Measurements from ENCODE around the gene EML4. TPM values are rescaled to one million over a fixed set of nuclear protein-coding genes. Genes with fewer than 3 reads are reported as not detected.
"Not testable (repeated sequence)": the region's sequence is repeated elsewhere in the genome, so short reads cannot be mapped to it uniquely, and the experiment has no call there.

Gene EML4
- total and polyA plus RNA-seq, 9 donors = 11.6 to 46.5 (median 31.5) TPM

- DNase-seq = no peak
- no peak overlapping the region for H3K4me3 ChIP-seq
- WGBS, 3 donors = 86 to 92% (median 91%) methylated on average over 5 of the region's 5 CpGs
- no peaks in the 10 kb centered on the region for H3K36me3 ChIP-seq
- H3K4me1 ChIP-seq (ENCODE audit: insufficient read depth) = peaks cover 1% of the 10 kb centered on the region
- H3K27ac ChIP-seq = no peak overlapping the region
- TF ChIP-seq, protein P1, sequence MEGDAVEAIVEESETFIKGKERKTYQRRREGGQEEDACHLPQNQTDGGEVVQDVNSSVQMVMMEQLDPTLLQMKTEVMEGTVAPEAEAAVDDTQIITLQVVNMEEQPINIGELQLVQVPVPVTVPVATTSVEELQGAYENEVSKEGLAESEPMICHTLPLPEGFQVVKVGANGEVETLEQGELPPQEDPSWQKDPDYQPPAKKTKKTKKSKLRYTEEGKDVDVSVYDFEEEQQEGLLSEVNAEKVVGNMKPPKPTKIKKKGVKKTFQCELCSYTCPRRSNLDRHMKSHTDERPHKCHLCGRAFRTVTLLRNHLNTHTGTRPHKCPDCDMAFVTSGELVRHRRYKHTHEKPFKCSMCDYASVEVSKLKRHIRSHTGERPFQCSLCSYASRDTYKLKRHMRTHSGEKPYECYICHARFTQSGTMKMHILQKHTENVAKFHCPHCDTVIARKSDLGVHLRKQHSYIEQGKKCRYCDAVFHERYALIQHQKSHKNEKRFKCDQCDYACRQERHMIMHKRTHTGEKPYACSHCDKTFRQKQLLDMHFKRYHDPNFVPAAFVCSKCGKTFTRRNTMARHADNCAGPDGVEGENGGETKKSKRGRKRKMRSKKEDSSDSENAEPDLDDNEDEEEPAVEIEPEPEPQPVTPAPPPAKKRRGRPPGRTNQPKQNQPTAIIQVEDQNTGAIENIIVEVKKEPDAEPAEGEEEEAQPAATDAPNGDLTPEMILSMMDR (IDR thresholded peaks at IDR 0.05) = no peak
- no peak for TF ChIP-seq EP300 (IDR thresholded peaks at IDR 0.05)
- no peak for TF ChIP-seq POLR2A (IDR thresholded peaks at IDR 0.05)
- H3K27me3 ChIP-seq = no peaks in the 10 kb centered on the region
- no peaks in the 10 kb centered on the region for H3K9me3 ChIP-seq
- intact Hi-C loops (cut with DNase I) = no loop called here
Observed at GRCh38 chr2:42270757-42271156, 101.6 kb downstream of the EML4 start.

GRCh38 chr2:42271246-42271645, 102.1 kb downstream of the EML4 start:
- DNase-seq; H3K4me1 ChIP-seq (ENCODE audit: insufficient read depth); intact Hi-C loops (cut with DNase I); H3K36me3 ChIP-seq; H3K9me3 ChIP-seq; H3K27me3 ChIP-seq; H3K27ac ChIP-seq; H3K4me3 ChIP-seq: not testable (repeated sequence)
- WGBS, 3 donors = 44 to 51% (median 47%) methylated on average over 5 of the region's 5 CpGs

DNA sequence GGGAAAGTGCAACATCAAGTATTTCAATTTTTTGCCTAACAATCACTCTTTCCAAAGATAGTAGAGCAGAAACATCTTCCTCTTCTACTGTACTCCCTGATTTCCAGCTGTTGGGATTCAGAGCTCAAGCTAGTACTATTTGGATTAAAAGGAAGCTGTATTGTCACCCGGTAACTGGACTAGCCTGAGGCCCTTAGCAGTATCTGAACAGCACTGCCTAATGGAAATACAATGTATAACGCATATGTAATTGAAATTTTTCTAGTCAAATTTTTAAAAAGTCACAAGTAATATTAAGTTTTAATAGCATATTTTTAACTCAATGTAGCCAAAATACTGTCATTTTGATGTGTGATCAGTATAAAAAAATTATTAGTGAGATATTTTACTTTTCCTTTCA, 105.7 kb downstream of the EML4 start:
- no peak for TF ChIP-seq POLR2A (IDR thresholded peaks at IDR 0.05)
- Histone ChIP-seq H3K36me3 (no peaks in the 10 kb centered on the region), H3K27ac (no peak overlapping the region), H3K4me3 (no peak overlapping the region), H3K4me1 (ENCODE audit: insufficient read depth) (peaks cover 2% of the 10 kb centered on the region), H3K9me3 (no peaks in the 10 kb centered on the region), H3K27me3 (no peaks in the 10 kb centered on the region)
- WGBS, 3 donors = 79 to 87% (median 80%) methylated on average over 2 of the region's 2 CpGs
- DNase-seq = no peak
- intact Hi-C loops (cut with DNase I) = no loop called here

DNA sequence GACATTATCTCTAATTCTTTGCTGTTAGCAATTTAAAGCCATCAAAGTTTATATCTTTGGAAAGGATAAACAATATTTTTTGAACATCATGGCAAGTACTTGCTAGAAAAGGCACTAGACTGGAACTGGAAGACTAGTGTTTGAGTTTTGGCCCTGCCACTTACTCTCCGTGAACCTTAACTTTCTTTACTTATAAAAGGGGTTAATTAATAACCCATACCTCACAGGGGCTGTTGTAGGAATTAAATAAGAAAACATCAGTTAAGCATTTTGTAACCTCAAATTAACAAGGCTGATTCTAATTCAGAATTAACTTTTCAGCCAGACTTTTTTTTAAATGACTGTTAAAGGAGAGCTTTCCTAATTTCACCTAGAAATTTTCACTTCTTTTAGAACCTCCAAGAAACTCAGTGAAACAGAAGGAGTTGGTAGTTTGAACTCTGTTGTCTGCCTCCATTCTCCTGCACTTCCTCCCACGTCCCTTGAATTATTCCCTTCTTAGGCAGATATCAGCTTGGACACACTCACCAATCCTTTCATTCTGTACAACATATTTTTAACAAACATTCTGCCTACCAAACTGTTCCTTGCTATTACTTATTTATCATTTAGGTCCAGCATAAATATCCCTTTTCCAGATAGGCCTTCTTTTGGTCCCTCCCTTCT, 112.4 kb downstream of the EML4 start:
- TF ChIP-seq EP300 (IDR thresholded peaks at IDR 0.05) = no peak
- TF ChIP-seq POLR2A (IDR thresholded peaks at IDR 0.05) = no peak
- TF ChIP-seq, protein P1 (IDR thresholded peaks at IDR 0.05) = no peak
- H3K27me3 ChIP-seq = no peaks in the 10 kb centered on the region
- DNase-seq = no peak
- peaks cover 1% of the 10 kb centered on the region for H3K4me1 ChIP-seq (ENCODE audit: insufficient read depth)
- no peak overlapping the region for H3K4me3 ChIP-seq
- H3K9me3 ChIP-seq = no peaks in the 10 kb centered on the region
- intact Hi-C loops (cut with DNase I) = no loop called here
- no peak overlapping the region for H3K27ac ChIP-seq
- 68 to 85% (median 70%) methylated on average over 2 of the region's 2 CpGs for WGBS, 3 donors
- no peaks in the 10 kb centered on the region for H3K36me3 ChIP-seq

GRCh38 chr2:42284019-42284418, 114.9 kb downstream of the EML4 start:
- H3K9me3 ChIP-seq = no peaks in the 10 kb centered on the region
- H3K4me1 ChIP-seq (ENCODE audit: insufficient read depth) = no peaks in the 10 kb centered on the region
- DNase-seq = no peak
- intact Hi-C loops (cut with DNase I) = no loop called here
- TF ChIP-seq, protein P1 (IDR thresholded peaks at IDR 0.05) = no peak
- TF ChIP-seq EP300 (IDR thresholded peaks at IDR 0.05) = no peak
- TF ChIP-seq POLR2A (IDR thresholded peaks at IDR 0.05) = no peak
- H3K4me3 ChIP-seq = no peak overlapping the region
- H3K36me3 ChIP-seq = no peaks in the 10 kb centered on the region
- WGBS, 3 donors = 89 to 91% (median 91%) methylated on average over 6 of the region's 6 CpGs
- no peak overlapping the region for H3K27ac ChIP-seq
- H3K27me3 ChIP-seq = no peaks in the 10 kb centered on the region

All from ovary (tissue), 9 donors.